Uterus (tissue), 4 donors: ENCODE results near the gene ZNF790. TPM values are rescaled to one million over a fixed set of nuclear protein-coding genes. Genes with fewer than 3 reads are reported as not detected.

Experiments
- DNase-seq, 2 donors: peaks; one replicate each; pipeline ENCODE4 v3.0.0-alpha.2; 2019 to 2020
- H3K27ac ChIP-seq, 2 donors: fragments of 200-600 bp; sonication (generic); 1 replicate in 1 of 2; 2 replicates in 1 of 2; pipeline ENCODE4 v1.5.1; 2016 to 2018
- H3K27me3 ChIP-seq, 2 donors: fragments of 200-600 bp; sonication (generic); one replicate each; pipeline ENCODE4 v1.5.1; 2018 to 2019; ENCODE audit warnings: control low read depth in 1 of 2
- H3K36me3 ChIP-seq, 2 donors: fragments of 200-600 bp; sonication (generic); one replicate each; pipeline ENCODE4 v1.5.1; 2019; ENCODE audit warnings: control low read depth in 1 of 2
- H3K4me1 ChIP-seq, 2 donors: fragments of 200-600 bp; sonication (generic); one replicate each; pipeline ENCODE4 v1.5.1; 2018 to 2019; ENCODE audit warnings: control low read depth in 1 of 2
- H3K4me3 ChIP-seq, 2 donors: fragments of 200-600 bp; sonication (generic); 1 replicate in 1 of 2; 2 replicates in 1 of 2; pipeline ENCODE4 v1.5.1; 2018 to 2019; ENCODE audit warnings: mild to moderate bottlenecking in 1 of 2
- H3K9me3 ChIP-seq, 2 donors: fragments of 200-600 bp; sonication (generic); one replicate each; pipeline ENCODE4 v1.5.1; 2019; ENCODE audit warnings: control low read depth in 1 of 2
- CTCF ChIP-seq, 4 experiments: fragments of 200-600 bp in 2 of 4; fragments of 450-650 bp in 2 of 4; sonication (generic) in 2 of 4; IDR thresholded peaks; one replicate each; pipeline ENCODE4 v1.5.1; 2016 to 2019; ENCODE audit warnings: antibody characterized with exemption in 4 of 4, mild to moderate bottlenecking in 2 of 4, moderate library complexity in 1 of 4
- POLR2A ChIP-seq, 2 donors: fragments of 450-650 bp; IDR thresholded peaks; one replicate each; pipeline ENCODE4 v1.6.1; 2016; ENCODE audit warnings: antibody characterized with exemption in 2 of 2, mild to moderate bottlenecking in 1 of 2, moderate library complexity in 1 of 2
- intact Hi-C: fragments of 100-400 bp; cut with DNase I; formaldehyde crosslinking; loops from one replicate; pipeline ENCODE4 v1.15.1; 2023; ENCODE audit warnings: low total_unique reads
- total RNA-seq, 4 donors: library from RNA; depleted of rRNA in 3 of 4; stranded (reverse); fragments of >200 nt in 3 of 4; gene quantifications; one replicate each; pipeline versions ENCODE4 v1.1.0 to v1.2.4, GENCODE V29; 2014 to 2023
- donor health status: DM: yes; HTN: yes; CAD: no.

Gene ZNF790
- total RNA-seq, 4 donors from 2014 or later, result 5.6 to 19.8 (median 8.3) TPM

- Histone ChIP-seq H3K36me3 (no peaks in the 10 kb centered on the region), H3K27ac (peak overlapping the region; percentile 87 to 94), H3K4me1 (peaks cover 0 to 4% of the 10 kb centered on the region in 2 donors), H3K27me3 (no peaks in the 10 kb centered on the region), H3K9me3 (no peaks in the 10 kb centered on the region), H3K4me3 (peak overlapping the region; percentile 71 to 85)
- intact Hi-C loops, result no loop called here
- no peak for TF ChIP-seq CTCF (IDR thresholded peaks at IDR 0.05)
- TF ChIP-seq POLR2A (IDR thresholded peaks at IDR 0.05), result peak; percentile 32 to 36
- DNase-seq, result peak; percentile 88 to 90
Measured at GRCh38 chr19:36849701-36850558, 11.7 kb upstream of the ZNF790 start.

GRCh38 chr19:36847968-36848367, 9.8 kb upstream of the ZNF790 start:
- Histone ChIP-seq H3K4me3 (no peak overlapping the region), H3K36me3 (no peaks in the 10 kb centered on the region), H3K27ac (no peak overlapping the region), H3K27me3 (no peaks in the 10 kb centered on the region), H3K4me1 (peaks cover 0 to 4% of the 10 kb centered on the region in 2 donors), H3K9me3 (no peaks in the 10 kb centered on the region)
- intact Hi-C loops, result no loop called here
- no peak for TF ChIP-seq CTCF (IDR thresholded peaks at IDR 0.05)
- no peak for TF ChIP-seq POLR2A (IDR thresholded peaks at IDR 0.05)
- no peak for DNase-seq

- intact Hi-C loops, result no loop called here
- Histone ChIP-seq H3K27me3 (no peaks in the 10 kb centered on the region), H3K4me3 (peak overlapping the region; percentile 66 to 79), H3K27ac (peak overlapping the region; percentile 75 to 82), H3K9me3 (peaks cover 0 to 10% of the 10 kb centered on the region in 2 donors), H3K36me3 (no peaks in the 10 kb centered on the region), H3K4me1 (peaks cover 0 to 4% of the 10 kb centered on the region in 2 donors)
- TF ChIP-seq POLR2A (IDR thresholded peaks at IDR 0.05), result no peak
- TF ChIP-seq CTCF (IDR thresholded peaks at IDR 0.05), result no peak
- no peak for DNase-seq
Measured at GRCh38 chr19:36838784-36839324, 667 bp upstream of the ZNF790 start.

- Histone ChIP-seq H3K27ac (peak overlapping the region; percentile 75 to 82), H3K27me3 (no peaks in the 10 kb centered on the region), H3K36me3 (no peaks in the 10 kb centered on the region), H3K4me3 (peak overlapping the region; percentile 66 to 79), H3K4me1 (peaks cover 0 to 4% of the 10 kb centered on the region in 2 donors), H3K9me3 (peaks cover 3 to 23% of the 10 kb centered on the region in 2 donors)
- no peak for DNase-seq
- TF ChIP-seq POLR2A (IDR thresholded peaks at IDR 0.05), result no peak
- TF ChIP-seq CTCF (IDR thresholded peaks at IDR 0.05), result no peak
- intact Hi-C loops, result no loop called here
Measured at GRCh38 chr19:36837176-36837905, 846 bp downstream of the ZNF790 start.
